ENCODE measurements around the gene FER.

- TF ChIP-seq CTCF (IDR thresholded peaks at IDR 0.05) (no peak), POLR2A (IDR thresholded peaks at IDR 0.05) (no peak)
Measured at GRCh38 chr5:109191153-109191558, 443.5 kb downstream of the FER start.
